HEK293T (cell line): ENCODE results near the gene IPO13.
A peak's percentile ranks its signal among the peaks of the same experiment; 100 is the strongest.

Experiments used
- CTCF ChIA-PET: fragments of 350-600 bp; formaldehyde crosslinking; extraction: SDS; loops from one replicate; lab custom pipeline; 2021; ENCODE audit warnings: antibody characterized with exemption, inconsistent platforms; lab: Yijun Ruan, JAX
- POLR2A ChIA-PET: fragments of 350-600 bp; formaldehyde crosslinking; extraction: SDS; loops from one replicate; lab custom pipeline; 2020; ENCODE audit warnings: antibody characterized with exemption, inconsistent platforms; lab: Yijun Ruan, JAX
- DNase-seq: peaks from one replicate; pipeline ENCODE4 v3.0.0; 2012; ENCODE audit warnings: mixed read lengths; ENCODE audit errors: extremely low spot score
- ARNT ChIP-seq: fragments of 450-650 bp; IDR thresholded peaks from 2 replicates; pipeline ENCODE4 v1.6.1; 2017; ENCODE audit warnings: mild to moderate bottlenecking
- BHLHE40 ChIP-seq: fragments of 450-650 bp; IDR thresholded peaks from 2 replicates; pipeline ENCODE4 v1.6.1; 2016; ENCODE audit warnings: mild to moderate bottlenecking, moderate library complexity, borderline replicate concordance
- CTBP1 ChIP-seq: fragments of 450-650 bp; IDR thresholded peaks from 2 replicates; pipeline ENCODE4 v1.6.1; 2016; ENCODE audit warnings: borderline replicate concordance
- ELF4 ChIP-seq: fragments of 450-650 bp; IDR thresholded peaks from 2 replicates; pipeline ENCODE4 v1.6.1; 2017; ENCODE audit warnings: antibody characterized with exemption
- FOXA1 ChIP-seq: fragments of 450-650 bp; IDR thresholded peaks from 2 replicates; pipeline ENCODE4 v1.6.1; 2016; ENCODE audit warnings: mild to moderate bottlenecking
- FOXK2 ChIP-seq: fragments of 450-650 bp; IDR thresholded peaks from 2 replicates; pipeline ENCODE4 v1.6.1; 2016; ENCODE audit warnings: mild to moderate bottlenecking
- FOXM1 ChIP-seq: fragments of 450-650 bp; IDR thresholded peaks from 2 replicates; pipeline ENCODE4 v1.6.1; 2017; ENCODE audit warnings: mild to moderate bottlenecking, borderline replicate concordance
- HDGF ChIP-seq: fragments of 450-650 bp; IDR thresholded peaks from 2 replicates; pipeline ENCODE4 v1.6.1; 2017; ENCODE audit warnings: antibody characterized with exemption, borderline replicate concordance
- L3MBTL2 ChIP-seq: fragments of 450-650 bp; conservative IDR thresholded peaks from 2 replicates; pipeline ENCODE4 v1.6.1; 2016; ENCODE audit warnings: mild to moderate bottlenecking
- LEF1 ChIP-seq: fragments of 450-650 bp; IDR thresholded peaks from 2 replicates; pipeline ENCODE4 v1.6.1; 2017; ENCODE audit warnings: mild to moderate bottlenecking, borderline replicate concordance
- NFRKB ChIP-seq: fragments of 450-650 bp; IDR thresholded peaks from 2 replicates; pipeline ENCODE4 v1.6.1; 2016; ENCODE audit warnings: mild to moderate bottlenecking, moderate library complexity
- PKNOX1 ChIP-seq: fragments of 450-650 bp; IDR thresholded peaks from 2 replicates; pipeline ENCODE4 v1.6.1; 2016
- SP1 ChIP-seq: fragments of 450-650 bp; IDR thresholded peaks from 2 replicates; pipeline ENCODE4 v1.6.1; 2017
- SUZ12 ChIP-seq: fragments of 450-650 bp; IDR thresholded peaks from 2 replicates; pipeline ENCODE4 v1.6.1; 2016; ENCODE audit warnings: mild to moderate bottlenecking
- TARDBP ChIP-seq: fragments of 450-650 bp; IDR thresholded peaks from 2 replicates; pipeline ENCODE4 v1.6.1; 2016
- ZNF384 ChIP-seq: fragments of 450-650 bp; IDR thresholded peaks from 2 replicates; pipeline ENCODE4 v1.6.1; 2016

IPO13 gene

GRCh38 chr1:43987159-43987902, 40.6 kb downstream of the IPO13 start:
- ChIA-PET CTCF (interaction anchor here (0.6 to 2.1 kb wide), 4 partner anchors 24 to 60 kb away, joined by 3 to 6 read pairs (median 3); no protein-coding TSS in a partner anchor), POLR2A (interaction anchor here (1.1 to 1.6 kb wide), 2 partner anchors 12 kb away, joined by 4 to 5 read pairs; partner anchors contain the start of gene ATP6V0B)
- no peak for DNase-seq
- TF ChIP-seq PKNOX1 = no peak
- TF ChIP-seq CTBP1 = no peak
- TF ChIP-seq FOXA1 = no peak
- no peak for TF ChIP-seq ELF4
- no peak for TF ChIP-seq NFRKB
- TF ChIP-seq ARNT = no peak
- TF ChIP-seq BHLHE40 = no peak
- no peak for TF ChIP-seq L3MBTL2
- TF ChIP-seq ZNF384 = no peak
- no peak for TF ChIP-seq TARDBP
- TF ChIP-seq SUZ12 = no peak
- TF ChIP-seq HDGF = no peak
- no peak for TF ChIP-seq FOXK2
- no peak for TF ChIP-seq FOXM1
- TF ChIP-seq SP1 = no peak
- TF ChIP-seq LEF1 = no peak

GRCh38 chr1:43990271-43991199, 43.8 kb downstream of the IPO13 start:
- DNase-seq = no peak
- POLR2A ChIA-PET = interaction anchor here (1.3 to 1.9 kb wide), 2 partner anchors 12 to 16 kb away, joined by 5 to 6 read pairs; partner anchors contain the start of genes ATP6V0B and B4GALT2
- TF ChIP-seq NFRKB = no peak
- TF ChIP-seq CTBP1 = no peak
- TF ChIP-seq L3MBTL2 = no peak
- no peak for TF ChIP-seq HDGF
- TF ChIP-seq FOXK2 = no peak
- TF ChIP-seq ELF4 = no peak
- no peak for TF ChIP-seq TARDBP
- no peak for TF ChIP-seq LEF1
- no peak for TF ChIP-seq FOXA1
- TF ChIP-seq SUZ12 = no peak
- TF ChIP-seq ZNF384 = no peak
- no peak for TF ChIP-seq SP1
- TF ChIP-seq BHLHE40 = no peak
- TF ChIP-seq ARNT = no peak
- TF ChIP-seq PKNOX1 = no peak
- no peak for TF ChIP-seq FOXM1
- CTCF ChIA-PET = interaction anchor here (0.6 kb wide), 1 partner anchor 42 kb away, joined by 3 read pairs; no protein-coding TSS in a partner anchor

GRCh38 chr1:43991200-43991475, 44.4 kb downstream of the IPO13 start:
- CTCF ChIA-PET = no interaction called here
- POLR2A ChIA-PET = interaction anchor here (1.3 kb wide), 1 partner anchor 16 kb away, joined by 5 read pairs; no protein-coding TSS in a partner anchor
- DNase-seq = no peak
- TF ChIP-seq LEF1 (no peak), FOXK2 (no peak), NFRKB (no peak), SP1 (no peak), HDGF (no peak), ELF4 (no peak), ARNT (no peak), BHLHE40 (no peak), SUZ12 (no peak), ZNF384 (no peak), PKNOX1 (no peak)

- peak; percentile 70 for DNase-seq
- ChIA-PET POLR2A (interaction anchor here (0.8 to 1.5 kb wide), 4 partner anchors 14 to 640 kb away, joined by 3 to 5 read pairs (median 4); partner anchors contain the start of gene IPO13), CTCF (interaction anchor here (0.8 to 1.8 kb wide), 3 partner anchors 15 to 57 kb away, joined by 3 to 6 read pairs (median 5); no protein-coding TSS in a partner anchor)
- no peak for TF ChIP-seq SP1
- peak; percentile 33 for TF ChIP-seq L3MBTL2
These were observed 44.9 kb downstream of the IPO13 start, which contains the start of gene CCDC24 for GRCh38 chr1:43991476-43992231. CCDC24 (plus strand) TSS chr1:43991599; CDS start chr1:43991879, 280 bp downstream.
